SK-N-MC (cell line): ENCODE data around the gene LMO2.
"Not testable (repeated sequence)": the region's sequence is repeated elsewhere in the genome, so short reads cannot be mapped to it uniquely, and the experiment has no call there.

ENCODE experiments used
- EZH2 ChIP-seq: fragments of 200-600 bp; sonication (generic); IDR thresholded peaks from one replicate; pipeline ENCODE4 v1.6.1; 2017; ENCODE audit warnings: antibody characterized with exemption
- FOXP2 ChIP-seq: optimal IDR thresholded peaks from 2 replicates; pipeline ENCODE3; 2011; ENCODE audit warnings: mild to moderate bottlenecking, moderate library complexity; ENCODE audit not compliant: insufficient read depth; ENCODE audit errors: extremely low read length, control extremely low read depth
- POLR2AphosphoS5 ChIP-seq: IDR thresholded peaks from 2 replicates; pipeline ENCODE4 v1.6.1; 2012; ENCODE audit warnings: mild to moderate bottlenecking, low read depth, low read length, borderline replicate concordance

- not testable (repeated sequence) for TF ChIP-seq EZH2, POLR2AphosphoS5, FOXP2
These were observed 68.9 kb downstream of the LMO2 start for GRCh38 chr11:33822981-33823380.
